DND-41 (cell line): Measurements from ENCODE around the gene CHRNB2.

Source experiments
- CTCF ChIP-seq: IDR thresholded peaks from 2 replicates; pipeline ENCODE4 v1.5.1; 2012; ENCODE audit warnings: borderline replicate concordance, low read length, moderate library complexity, mild to moderate bottlenecking; ENCODE audit not compliant: poor library complexity, severe bottlenecking; ENCODE audit errors: extremely low read depth
- EZH2 ChIP-seq: IDR thresholded peaks from 3 replicates; pipeline ENCODE4 v1.6.1; 2012; ENCODE audit warnings: borderline replicate concordance, low read depth, mild to moderate bottlenecking, moderate library complexity, low read length, inconsistent platforms; ENCODE audit not compliant: severe bottlenecking

GRCh38 chr1:154586231-154586630 lies 18.7 kb downstream of the CHRNB2 start:
- TF ChIP-seq EZH2 (no peak), CTCF (no peak)
